IPS-11a (cell line): Measurements from ENCODE around the gene UGT1A10.
"Not testable (repeated sequence)": the region's sequence is repeated elsewhere in the genome, so short reads cannot be mapped to it uniquely, and the experiment has no call there.

Experiments
- H3K4me3 ChIP-seq: one replicate; pipeline ENCODE4 v1.5.1; 2013; ENCODE audit warnings: low read depth, low read length, control low read depth

The UGT1A10 gene

DNA sequence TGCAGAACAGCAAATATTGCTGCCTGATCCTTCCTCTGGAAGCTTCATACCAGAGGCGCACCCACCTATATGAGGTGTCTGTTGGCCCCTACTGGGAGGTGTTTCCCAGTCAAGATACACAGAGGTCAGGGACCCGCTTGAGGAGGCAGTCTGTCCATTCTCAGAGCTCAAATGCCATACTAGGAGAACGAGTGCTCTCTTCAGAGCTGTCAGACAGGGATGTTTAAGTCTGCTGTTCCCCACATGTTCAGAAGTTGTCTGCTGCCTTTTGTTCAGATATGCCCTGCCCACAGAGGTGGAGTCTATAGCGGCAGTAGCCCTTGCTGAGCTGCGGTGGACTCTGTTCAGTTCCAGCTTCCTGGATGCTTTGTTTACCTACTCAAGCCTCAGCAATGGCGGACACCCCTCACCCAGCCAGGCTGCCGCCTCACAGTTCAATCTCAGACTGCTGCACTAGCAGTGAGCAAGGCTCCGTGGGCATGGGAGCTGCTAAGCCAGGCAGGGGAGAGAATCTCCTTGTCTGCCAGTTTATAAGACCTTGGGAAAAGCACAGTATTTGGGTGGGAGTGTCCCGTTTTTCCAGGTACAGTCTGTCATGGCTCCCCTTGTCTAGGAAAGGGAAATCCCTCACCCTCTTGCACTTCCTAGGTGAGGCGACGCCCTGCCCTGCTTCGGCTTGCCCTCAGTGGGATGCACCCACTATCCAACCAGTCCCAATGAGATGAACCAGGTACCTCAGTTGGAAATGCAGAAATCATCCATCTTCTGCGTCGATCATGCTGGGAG, 100.8 kb downstream of the UGT1A10 start:
- not testable (repeated sequence) for H3K4me3 ChIP-seq

DNA sequence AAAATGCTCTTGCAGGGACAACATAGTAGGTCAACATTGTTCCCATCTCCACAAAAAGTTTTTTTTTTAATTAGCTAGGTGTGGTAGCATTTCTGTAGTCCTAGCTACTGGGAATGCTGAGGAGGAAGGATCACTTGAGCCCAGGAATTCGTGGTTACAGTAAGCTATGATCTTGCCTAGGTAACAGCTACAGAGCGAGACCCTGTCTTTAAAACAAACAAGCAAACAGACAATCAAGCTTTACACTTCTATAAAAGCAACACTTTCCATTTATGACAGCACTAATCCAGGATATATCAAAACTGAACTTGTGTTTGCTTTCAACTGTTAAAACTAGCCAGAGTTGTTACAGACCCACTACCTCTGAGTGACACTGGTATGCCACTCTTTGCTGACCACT, 104.6 kb downstream of the UGT1A10 start:
- H3K4me3 ChIP-seq = no peak overlapping the region

DNA sequence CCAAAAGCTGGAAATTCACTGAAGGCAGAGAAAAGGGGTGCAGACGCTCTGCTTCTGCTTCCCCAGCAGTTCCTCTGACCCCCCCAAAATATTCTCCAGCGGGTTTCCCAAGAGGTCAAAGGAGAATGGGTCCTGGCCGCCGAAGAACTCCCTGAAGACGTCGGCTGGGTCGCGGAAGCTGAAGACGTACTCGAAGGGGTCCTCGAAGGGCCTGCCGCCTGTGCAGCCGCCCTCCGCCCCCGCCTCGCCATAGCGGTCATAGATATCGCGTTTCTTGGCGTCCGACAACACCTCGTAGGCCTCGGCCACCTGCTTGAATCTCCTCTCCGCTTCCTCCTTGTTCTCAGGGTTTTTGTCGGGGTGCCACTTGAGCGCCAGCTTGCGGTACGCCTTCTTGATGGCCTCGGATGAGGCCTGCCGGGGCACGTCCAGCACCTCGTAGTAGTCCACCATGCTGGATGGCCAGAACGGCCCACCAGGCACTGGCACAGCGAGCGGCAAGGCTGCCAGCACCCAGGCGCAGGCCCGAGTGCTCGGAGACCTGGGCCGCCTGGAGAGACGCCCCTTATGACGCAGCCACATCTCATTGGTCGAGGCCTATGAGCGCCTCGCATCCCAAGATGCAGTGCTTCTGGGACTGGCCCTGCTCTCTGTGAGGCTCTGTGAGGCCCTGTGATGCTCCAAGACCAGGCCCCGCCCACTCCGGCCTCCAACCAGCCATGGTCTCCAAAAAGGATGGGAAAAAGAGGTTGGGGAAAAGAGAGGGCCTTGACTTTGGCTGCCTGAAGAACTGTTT, 107.4 kb downstream of the UGT1A10 start:
- no peak overlapping the region for H3K4me3 ChIP-seq

DNA sequence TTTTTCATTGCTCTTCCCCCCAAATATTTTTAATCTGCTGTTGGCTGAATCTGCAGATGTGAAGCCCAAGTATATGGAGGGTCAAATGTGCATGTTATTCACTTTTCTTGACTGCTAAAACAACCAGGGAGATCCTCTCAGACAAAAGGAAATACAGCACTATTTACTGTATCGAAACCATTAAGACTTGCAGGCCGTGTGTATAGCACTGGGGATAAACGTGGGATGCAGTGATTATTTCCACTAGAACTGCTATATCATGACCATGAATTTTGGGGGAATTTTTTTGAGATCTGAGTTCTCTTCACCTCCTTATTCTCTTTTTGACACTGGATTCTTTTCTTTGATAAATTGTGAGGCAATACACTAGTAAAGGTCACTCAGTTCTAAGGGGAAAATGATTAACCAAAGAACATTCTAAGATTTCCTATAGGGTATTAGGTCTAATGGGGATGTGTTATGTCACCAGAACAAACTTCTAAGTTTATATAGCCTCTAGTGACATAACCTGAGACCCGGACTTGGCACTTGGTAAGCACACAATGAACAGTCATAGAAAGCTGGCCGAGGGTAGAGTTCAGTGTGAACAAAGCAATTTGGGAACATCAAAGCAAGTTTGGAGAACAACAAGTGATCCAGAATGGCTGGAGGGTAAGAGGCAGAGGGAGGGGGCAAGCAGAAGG, 109.0 kb downstream of the UGT1A10 start:
- H3K4me3 ChIP-seq = no peak overlapping the region

DNA sequence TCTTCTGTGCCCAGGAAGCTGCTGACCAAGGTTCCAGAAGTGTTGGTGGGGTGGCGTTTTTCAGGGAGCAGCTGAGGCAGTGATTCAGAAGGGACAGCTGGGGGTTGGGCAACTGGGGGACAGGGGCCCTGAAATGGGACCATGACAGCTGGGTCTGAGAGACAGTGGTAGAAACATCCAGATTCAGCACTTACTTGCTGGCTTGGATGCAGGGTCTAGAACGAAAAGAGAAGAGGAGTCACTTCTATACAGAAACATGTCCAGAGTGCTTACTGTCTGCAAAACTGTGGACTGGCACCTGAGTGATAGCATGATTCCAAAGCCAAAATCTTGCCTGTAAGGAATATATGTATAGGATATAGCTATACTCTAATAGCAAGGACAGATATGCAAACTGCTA, 109.6 kb downstream of the UGT1A10 start:
- not testable (repeated sequence) for H3K4me3 ChIP-seq

DNA sequence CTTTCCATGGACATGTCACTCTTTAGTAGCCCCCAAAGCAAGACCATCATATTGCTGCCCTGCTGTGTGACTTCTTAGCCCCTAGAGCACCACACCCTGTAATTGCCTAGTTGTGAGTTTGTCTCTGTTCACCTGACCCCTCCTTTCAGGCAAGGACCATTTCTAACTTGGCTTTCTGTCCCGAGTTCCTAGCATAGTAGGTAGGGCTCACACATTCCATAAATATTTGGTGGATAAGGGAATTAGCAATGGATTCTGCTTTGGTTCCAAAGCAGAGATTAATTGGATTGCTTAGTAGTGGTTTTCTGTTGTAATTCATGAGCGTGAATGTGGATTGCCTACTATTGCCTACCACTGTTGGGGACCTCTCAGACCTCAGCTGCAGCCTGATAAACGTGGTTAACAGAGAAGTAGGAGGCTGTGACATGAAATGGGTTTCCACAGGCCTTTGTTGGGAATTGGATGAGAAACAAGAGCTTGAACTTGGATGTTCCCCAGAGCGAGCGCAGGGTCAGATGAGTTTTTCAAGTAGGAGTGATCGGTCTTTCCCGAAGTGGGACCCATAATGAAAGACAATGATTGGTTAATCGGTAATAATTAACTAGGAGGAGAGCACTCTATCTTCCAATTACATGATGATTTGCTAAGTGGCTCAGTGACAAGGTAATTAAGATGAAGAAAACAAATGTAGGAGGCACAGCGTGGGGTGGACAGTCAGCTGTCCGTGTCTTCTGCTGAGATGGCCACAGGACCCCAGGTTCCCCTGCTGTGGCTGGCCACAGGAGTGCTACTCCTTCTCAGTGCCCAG, 110.4 kb downstream of the UGT1A10 start:
- no peak overlapping the region for H3K4me3 ChIP-seq

DNA sequence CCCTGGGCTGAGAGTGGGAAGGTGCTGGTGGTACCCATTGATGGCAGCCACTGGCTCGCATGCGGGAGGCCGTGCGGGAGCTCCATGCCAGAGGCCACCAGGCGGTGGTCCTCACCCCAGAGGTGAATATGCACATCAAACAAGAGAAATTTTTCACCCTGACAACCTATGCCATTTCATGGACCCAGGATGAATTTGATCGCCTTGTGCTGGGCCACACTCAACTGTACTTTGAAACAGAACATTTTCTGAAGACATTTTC, 111.0 kb downstream of the UGT1A10 start:
- no peak overlapping the region for H3K4me3 ChIP-seq

DNA sequence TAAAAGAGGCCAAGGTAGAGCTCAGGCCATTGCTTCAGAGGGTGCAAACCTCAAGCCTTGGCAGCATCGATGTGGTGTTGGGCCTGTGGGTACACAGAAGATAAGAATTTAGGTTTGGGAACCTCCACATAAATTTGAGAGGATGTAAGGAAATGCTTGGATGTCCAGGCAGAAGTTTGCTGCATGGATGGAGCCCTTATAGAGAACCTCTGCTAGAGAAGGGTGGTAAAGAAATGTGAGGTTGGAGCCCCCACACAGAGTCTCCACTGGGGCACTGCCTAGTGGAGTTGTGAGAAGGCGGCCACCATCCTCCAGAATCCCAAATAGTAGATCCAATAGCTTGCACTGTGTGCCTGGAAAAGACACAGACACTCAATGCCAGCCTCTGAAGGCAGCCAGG, 114.4 kb downstream of the UGT1A10 start:
- H3K4me3 ChIP-seq = not testable (repeated sequence)

DNA sequence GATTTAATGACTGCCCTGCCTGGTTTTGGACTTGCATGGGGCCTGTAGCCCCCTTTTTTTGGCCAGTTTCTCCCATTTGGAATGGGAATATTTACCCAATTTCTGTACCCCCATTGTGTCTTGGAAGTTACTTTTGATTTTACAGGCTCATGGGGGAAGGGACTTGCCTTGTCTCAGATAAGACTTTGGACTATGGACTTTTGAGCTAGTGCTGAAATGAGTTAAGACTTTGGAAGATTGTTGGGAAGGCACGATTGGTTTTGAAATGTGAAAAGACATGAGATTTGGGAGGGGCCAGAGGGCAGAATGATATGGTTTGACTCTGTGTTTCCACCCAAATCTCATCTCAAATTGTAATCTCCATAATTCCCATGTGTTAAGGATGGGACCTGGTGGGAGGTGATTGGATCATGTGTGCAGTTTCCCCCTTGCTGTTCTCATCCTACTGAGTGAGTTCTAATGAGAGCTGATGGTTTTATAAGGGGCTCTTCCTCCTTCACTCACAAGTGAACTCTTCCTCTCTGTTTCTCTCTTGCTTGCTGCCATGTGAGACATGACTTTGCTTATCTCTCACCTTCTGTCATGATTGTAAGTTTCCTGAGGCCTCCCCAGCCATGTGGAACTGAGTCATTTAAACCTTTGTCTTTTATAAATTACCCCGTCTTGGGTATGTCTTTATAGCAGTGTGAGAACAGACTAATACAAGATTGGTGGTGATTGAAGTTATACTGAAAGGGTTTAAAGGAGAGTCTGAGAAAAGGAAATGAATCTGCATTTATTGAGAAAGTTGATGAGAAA, 115.2 kb downstream of the UGT1A10 start:
- H3K4me3 ChIP-seq = not testable (repeated sequence)

DNA sequence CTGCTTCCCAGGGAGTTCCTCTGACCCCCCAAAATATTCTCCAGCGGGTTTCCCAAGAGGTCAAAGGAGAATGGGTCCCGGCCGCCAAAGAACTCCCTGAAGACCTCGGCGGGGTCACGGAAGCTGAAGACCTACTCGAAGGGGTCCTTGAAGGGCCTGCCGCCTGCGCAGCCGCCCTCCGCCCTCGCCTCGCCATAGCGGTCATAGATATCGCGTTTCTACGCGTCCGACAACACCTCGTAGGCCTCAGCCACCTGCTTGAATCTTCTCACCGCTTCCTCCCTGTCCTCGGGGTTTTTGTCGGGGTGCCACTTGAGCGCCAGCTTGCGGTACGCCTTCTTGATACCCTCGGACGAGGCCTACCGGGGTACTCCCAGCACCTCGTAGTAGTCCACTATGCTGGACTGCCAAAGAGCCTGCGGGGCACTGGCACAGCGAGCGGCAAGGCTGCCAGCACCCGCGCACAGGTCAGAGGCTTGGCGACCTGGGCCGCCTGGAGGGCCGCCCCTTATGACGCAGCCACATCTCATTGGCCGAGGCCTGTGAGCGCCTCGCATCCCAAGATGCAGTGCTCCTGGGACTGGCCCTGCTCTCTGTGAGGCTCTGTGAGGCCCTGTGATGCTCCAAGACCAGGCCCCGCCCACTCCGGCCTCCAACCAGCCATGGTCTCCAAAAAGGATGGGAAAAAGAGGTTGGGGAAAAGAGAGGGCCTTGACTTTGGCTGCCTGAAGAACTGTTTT, 118.8 kb downstream of the UGT1A10 start:
- H3K4me3 ChIP-seq = no peak overlapping the region

DNA sequence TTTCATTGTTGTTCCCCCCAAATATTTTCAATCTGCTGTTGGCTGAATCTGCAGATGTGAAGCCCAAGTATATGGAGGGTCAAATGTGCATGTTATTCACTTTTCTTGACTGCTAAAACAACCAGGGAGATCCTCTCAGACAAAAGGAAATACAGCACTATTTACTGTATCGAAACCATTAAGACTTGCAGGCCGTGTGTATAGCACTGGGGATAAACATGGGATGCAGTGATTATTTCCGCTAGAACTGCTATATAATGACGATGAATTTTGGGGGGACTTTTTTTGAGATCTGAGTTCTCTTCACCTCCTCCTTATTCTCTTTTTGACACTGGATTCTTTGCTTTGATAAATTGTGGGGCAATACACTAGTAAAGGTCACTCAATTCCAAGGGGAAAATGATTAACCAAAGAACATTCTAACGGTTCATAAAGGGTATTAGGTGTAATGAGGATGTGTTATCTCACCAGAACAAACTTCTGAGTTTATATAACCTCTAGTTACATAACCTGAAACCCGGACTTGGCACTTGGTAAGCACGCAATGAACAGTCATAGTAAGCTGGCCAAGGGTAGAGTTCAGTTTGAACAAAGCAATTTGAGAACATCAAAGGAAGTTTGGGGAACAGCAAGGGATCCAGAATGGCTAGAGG, 120.3 kb downstream of the UGT1A10 start:
- no peak overlapping the region for H3K4me3 ChIP-seq

DNA sequence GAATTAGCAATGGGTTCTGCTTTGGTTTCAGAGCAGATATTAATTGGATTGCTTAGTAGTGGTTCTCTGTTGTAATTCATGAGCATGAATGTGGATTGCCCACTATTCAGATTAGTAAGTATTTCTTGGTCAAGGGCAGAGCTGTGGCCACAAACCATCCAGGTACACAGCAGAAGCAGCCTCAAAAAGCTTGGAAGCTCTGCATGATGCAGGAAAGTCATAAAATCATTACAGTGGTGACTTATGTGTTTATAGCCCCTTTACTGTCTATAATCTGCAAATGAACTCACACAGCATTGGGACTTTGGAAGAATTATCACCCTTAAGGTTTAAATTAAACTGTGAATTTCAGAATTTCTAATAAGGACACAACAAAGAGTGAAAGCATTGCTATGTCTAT, 121.9 kb downstream of the UGT1A10 start:
- no peak overlapping the region for H3K4me3 ChIP-seq

DNA sequence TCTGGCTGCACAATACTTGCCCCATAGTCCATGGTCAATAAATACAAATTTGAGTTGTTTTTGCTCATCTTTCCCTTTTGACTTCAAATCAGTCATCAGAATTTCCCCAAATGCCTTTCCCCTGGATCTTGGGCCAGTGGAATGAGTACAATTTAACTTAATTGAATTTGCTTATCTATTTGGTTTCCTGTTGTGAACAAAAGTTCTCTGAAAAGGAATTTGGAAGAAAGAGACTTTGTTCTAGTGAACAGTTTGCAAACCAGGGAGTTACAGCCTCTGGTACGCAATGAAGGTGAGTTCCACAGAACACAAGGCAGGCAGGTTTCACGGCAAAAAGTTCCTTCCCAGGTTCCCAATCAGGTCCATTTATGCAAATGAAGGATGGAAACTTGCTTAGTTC, 122.6 kb downstream of the UGT1A10 start:
- no peak overlapping the region for H3K4me3 ChIP-seq

DNA sequence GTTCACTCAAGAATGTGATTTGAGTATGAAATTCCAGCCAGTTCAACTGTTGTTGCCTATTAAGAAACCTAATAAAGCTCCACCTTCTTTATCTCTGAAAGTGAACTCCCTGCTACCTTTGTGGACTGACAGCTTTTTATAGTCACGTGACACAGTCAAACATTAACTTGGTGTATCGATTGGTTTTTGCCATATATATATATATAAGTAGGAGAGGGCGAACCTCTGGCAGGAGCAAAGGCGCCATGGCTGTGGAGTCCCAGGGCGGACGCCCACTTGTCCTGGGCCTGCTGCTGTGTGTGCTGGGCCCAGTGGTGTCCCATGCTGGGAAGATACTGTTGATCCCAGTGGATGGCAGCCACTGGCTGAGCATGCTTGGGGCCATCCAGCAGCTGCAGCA, 123.8 kb downstream of the UGT1A10 start, which contains the start of gene UGT1A1:
Gene UGT1A1 (plus strand): TSS at position 228 of the 400 bp plus-strand sequence. CDS start 18 bp downstream, at position 246.
- no peak within 1 kb of the TSS for H3K4me3 ChIP-seq

DNA sequence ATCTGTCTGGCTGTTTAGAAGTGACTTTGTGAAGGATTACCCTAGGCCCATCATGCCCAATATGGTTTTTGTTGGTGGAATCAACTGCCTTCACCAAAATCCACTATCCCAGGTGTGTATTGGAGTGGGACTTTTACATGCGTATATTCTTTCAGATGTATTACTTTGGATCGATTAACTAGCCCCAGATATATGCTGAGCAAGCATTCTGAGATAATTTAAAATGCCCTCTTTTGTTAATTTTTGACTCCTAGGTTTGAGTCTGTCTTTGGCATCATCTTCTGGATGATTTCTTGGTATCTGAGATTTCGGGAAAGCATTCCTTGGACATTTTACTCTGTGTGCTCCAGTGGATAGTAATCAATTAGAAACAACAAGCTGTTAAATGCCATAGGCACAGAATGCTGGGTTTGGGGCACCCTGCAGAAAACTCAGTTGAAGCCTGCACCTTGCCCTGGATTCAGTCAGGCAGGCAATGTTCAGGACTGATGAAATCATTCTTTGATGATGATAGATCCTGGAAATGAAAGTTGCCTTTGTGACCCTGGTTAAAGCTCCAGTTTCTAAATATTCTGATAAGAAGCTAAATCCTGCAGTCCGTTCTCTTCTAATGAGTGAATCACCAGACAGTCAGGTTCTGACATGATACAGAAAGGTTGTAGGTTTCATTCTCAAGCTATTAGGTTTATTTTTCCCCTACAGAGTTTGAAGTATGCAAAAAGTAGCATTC, 125.0 kb downstream of the UGT1A10 start:
- H3K4me3 ChIP-seq = no peak overlapping the region

DNA sequence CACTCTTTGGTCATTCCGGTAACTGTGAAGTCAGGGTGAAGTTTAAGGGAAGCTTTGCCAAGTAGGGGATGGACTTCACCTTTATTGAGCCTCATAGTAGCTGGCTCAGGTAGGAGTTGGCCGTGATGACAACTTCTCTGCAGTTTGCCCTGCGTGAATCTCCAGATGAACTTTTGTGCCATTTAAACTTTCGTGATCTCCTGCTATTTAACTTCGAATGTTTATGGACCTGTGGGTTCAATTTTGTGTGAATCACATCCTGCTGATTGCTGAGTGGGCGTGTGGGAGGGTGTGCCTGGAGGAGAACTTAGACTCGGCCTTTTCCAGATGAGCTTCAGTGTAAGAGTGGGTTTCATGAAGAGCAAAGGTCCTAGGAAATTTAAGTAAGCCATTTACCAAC, 128.0 kb downstream of the UGT1A10 start:
- H3K4me3 ChIP-seq = no peak overlapping the region

DNA sequence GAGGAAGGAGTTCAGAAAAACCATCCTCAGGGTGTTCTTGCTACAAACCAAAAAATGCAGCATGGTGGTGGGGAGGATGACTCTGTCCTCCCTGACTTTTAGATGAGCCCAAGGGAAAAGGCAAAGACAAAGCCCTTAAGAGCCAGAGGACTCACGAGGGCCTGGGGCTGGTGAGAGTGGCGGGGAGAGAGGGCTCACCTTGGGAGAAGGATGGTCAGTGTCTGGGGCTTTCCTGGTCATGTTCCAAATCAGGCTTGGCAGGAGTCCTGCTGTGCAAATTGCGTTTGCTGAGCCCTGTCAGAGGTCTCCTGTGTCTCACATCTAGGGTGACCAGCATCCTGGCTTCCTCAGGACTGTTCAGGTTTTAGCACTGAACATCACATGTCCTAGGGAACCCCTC, 128.5 kb downstream of the UGT1A10 start:
- no peak overlapping the region for H3K4me3 ChIP-seq

DNA sequence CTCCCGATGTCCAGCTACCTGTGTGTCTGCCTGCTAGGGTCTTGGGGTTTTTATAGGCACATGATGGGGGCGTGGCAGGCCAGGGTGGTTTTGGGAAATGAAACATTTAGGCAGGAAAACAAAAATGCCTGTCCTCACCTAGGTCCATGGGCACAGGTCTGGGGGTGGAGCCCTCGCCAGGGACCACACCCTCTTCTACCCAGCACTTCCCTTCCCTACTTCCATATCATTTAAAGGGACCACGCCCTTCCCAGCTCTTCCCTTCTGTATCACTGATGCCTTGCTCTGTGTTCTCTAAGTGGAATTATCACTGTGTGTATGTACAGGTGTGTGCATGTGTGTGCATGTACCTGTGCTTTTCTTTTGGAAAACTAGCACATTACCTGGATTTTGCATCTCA, 130.2 kb downstream of the UGT1A10 start:
- no peak overlapping the region for H3K4me3 ChIP-seq
